ENCODE results near the gene LAMC3. TPM values are rescaled to one million over a fixed set of nuclear protein-coding genes. Genes with fewer than 3 reads are reported as not detected.

The LAMC3 gene
- polyA plus RNA-seq, 1 donor from 2014 or later = 0.04 TPM

DNA sequence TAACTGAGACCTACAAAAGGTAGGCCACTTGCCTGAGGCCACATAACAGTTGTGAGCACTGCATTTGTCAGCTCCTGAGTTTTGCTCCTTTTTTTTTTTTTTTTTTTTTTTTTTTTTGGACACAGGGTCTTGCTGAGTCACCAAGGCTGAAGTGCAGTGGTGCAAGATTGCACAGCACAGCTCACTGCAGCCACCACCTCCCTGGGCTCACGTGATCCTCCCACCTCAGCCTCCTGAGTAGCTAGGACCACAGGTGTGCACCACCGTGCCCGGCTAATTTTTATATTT, 37.1 kb downstream of the LAMC3 start:
- H2AFZ ChIP-seq (ENCODE audit: low read depth, low read length) = no peak overlapping the region
- no peak overlapping the region for H3K4me2 ChIP-seq (ENCODE audit: low read length)
- H3K9me2 ChIP-seq (ENCODE audit: insufficient read depth, low read length) = no peaks in the 10 kb centered on the region
- no peaks in the 10 kb centered on the region for H3K79me2 ChIP-seq (replicated peaks; ENCODE audit: insufficient read depth, low read length)
- TF ChIP-seq MXI1 (conservative IDR thresholded peaks at IDR 0.05; ENCODE audit: poor library complexity, severe bottlenecking) (no peak), EZH2 (IDR thresholded peaks at IDR 0.05; ENCODE audit: borderline replicate concordance, insufficient read depth, low read length, poor library complexity, severe bottlenecking) (no peak), POLR2AphosphoS5 (IDR thresholded peaks at IDR 0.05) (no peak), TAF1 (IDR thresholded peaks at IDR 0.05; ENCODE audit: low read depth) (no peak), EP300 (conservative IDR thresholded peaks at IDR 0.05; ENCODE audit: poor library complexity, severe bottlenecking) (no peak), RAD21 (conservative IDR thresholded peaks at IDR 0.05) (no peak), SMC3 (conservative IDR thresholded peaks at IDR 0.05; ENCODE audit: poor library complexity) (no peak)
- TF ChIP-seq, protein P1, sequence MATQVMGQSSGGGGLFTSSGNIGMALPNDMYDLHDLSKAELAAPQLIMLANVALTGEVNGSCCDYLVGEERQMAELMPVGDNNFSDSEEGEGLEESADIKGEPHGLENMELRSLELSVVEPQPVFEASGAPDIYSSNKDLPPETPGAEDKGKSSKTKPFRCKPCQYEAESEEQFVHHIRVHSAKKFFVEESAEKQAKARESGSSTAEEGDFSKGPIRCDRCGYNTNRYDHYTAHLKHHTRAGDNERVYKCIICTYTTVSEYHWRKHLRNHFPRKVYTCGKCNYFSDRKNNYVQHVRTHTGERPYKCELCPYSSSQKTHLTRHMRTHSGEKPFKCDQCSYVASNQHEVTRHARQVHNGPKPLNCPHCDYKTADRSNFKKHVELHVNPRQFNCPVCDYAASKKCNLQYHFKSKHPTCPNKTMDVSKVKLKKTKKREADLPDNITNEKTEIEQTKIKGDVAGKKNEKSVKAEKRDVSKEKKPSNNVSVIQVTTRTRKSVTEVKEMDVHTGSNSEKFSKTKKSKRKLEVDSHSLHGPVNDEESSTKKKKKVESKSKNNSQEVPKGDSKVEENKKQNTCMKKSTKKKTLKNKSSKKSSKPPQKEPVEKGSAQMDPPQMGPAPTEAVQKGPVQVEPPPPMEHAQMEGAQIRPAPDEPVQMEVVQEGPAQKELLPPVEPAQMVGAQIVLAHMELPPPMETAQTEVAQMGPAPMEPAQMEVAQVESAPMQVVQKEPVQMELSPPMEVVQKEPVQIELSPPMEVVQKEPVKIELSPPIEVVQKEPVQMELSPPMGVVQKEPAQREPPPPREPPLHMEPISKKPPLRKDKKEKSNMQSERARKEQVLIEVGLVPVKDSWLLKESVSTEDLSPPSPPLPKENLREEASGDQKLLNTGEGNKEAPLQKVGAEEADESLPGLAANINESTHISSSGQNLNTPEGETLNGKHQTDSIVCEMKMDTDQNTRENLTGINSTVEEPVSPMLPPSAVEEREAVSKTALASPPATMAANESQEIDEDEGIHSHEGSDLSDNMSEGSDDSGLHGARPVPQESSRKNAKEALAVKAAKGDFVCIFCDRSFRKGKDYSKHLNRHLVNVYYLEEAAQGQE (IDR thresholded peaks at IDR 0.05; ENCODE audit: borderline replicate concordance) = no peak
- TF ChIP-seq, protein P2, sequence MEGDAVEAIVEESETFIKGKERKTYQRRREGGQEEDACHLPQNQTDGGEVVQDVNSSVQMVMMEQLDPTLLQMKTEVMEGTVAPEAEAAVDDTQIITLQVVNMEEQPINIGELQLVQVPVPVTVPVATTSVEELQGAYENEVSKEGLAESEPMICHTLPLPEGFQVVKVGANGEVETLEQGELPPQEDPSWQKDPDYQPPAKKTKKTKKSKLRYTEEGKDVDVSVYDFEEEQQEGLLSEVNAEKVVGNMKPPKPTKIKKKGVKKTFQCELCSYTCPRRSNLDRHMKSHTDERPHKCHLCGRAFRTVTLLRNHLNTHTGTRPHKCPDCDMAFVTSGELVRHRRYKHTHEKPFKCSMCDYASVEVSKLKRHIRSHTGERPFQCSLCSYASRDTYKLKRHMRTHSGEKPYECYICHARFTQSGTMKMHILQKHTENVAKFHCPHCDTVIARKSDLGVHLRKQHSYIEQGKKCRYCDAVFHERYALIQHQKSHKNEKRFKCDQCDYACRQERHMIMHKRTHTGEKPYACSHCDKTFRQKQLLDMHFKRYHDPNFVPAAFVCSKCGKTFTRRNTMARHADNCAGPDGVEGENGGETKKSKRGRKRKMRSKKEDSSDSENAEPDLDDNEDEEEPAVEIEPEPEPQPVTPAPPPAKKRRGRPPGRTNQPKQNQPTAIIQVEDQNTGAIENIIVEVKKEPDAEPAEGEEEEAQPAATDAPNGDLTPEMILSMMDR (IDR thresholded peaks at IDR 0.05; ENCODE audit: poor library complexity, severe bottlenecking) = no peak
- H3K27ac ChIP-seq (ENCODE audit: low read length) = no peak overlapping the region
- H3K27me3 ChIP-seq (ENCODE audit: insufficient read depth, low read depth, low read length) = no peaks in the 10 kb centered on the region
- no peaks in the 10 kb centered on the region for H4K20me1 ChIP-seq (ENCODE audit: insufficient read depth)
- no peaks in the 10 kb centered on the region for H3F3A ChIP-seq (ENCODE audit: insufficient read depth, low read length, poor library complexity, severe bottlenecking)
- H3K9ac ChIP-seq (ENCODE audit: low read length) = no peak overlapping the region
- H3K36me3 ChIP-seq (ENCODE audit: insufficient read depth, low read length) = no peaks in the 10 kb centered on the region
- H3K4me3 ChIP-seq (ENCODE audit: low read length) = no peak overlapping the region
- no peaks in the 10 kb centered on the region for H3K9me3 ChIP-seq (ENCODE audit: low read length)

DNA sequence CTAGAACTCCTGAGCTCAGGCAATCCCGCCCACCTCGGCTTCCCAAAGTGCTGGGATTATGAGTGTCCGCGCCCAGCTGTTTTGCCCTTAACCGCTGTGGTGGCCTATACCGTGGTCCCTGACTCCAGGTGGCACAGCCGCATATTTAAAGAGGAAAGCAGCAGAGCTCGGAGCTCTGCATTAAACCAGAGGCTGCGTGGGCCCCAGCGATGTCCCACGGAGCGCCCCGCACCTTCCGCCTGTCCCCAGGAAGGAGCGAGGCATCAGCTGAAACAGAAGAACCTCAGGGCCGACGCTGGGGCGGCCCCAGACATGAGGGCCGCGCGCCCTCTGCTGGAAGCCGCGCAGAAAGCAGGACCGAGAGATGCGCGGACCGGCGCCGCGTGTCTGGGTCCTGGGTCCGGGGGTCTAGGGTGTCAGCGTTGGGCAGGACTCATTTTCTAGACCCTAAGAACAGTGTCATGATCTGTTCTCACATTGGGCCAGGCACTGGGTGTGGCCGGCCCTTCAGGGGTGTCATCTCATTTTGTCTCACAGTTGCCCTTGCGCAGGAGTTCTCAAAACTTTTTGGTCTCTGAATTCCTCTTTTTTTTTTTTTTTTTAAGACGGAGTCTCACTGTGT, 37.7 kb downstream of the LAMC3 start:
- Histone ChIP-seq H3K27ac (ENCODE audit: low read length) (no peak overlapping the region), H3K27me3 (ENCODE audit: insufficient read depth, low read depth, low read length) (no peaks in the 10 kb centered on the region), H3K9me2 (ENCODE audit: insufficient read depth, low read length) (no peaks in the 10 kb centered on the region), H3K4me2 (ENCODE audit: low read length) (no peak overlapping the region), H3F3A (ENCODE audit: insufficient read depth, low read length, poor library complexity, severe bottlenecking) (no peaks in the 10 kb centered on the region), H2AFZ (ENCODE audit: low read depth, low read length) (no peak overlapping the region), H3K4me3 (ENCODE audit: low read length) (no peak overlapping the region), H3K9me3 (ENCODE audit: low read length) (no peaks in the 10 kb centered on the region), H3K36me3 (ENCODE audit: insufficient read depth, low read length) (no peaks in the 10 kb centered on the region), H4K20me1 (ENCODE audit: insufficient read depth) (no peaks in the 10 kb centered on the region), H3K79me2 (replicated peaks; ENCODE audit: insufficient read depth, low read length) (no peaks in the 10 kb centered on the region), H3K9ac (ENCODE audit: low read length) (no peak overlapping the region)
- TF ChIP-seq EZH2 (IDR thresholded peaks at IDR 0.05; ENCODE audit: borderline replicate concordance, insufficient read depth, low read length, poor library complexity, severe bottlenecking) (no peak), EP300 (conservative IDR thresholded peaks at IDR 0.05; ENCODE audit: poor library complexity, severe bottlenecking) (no peak), TAF1 (IDR thresholded peaks at IDR 0.05; ENCODE audit: low read depth) (no peak), RAD21 (conservative IDR thresholded peaks at IDR 0.05) (peak; percentile 94), MXI1 (conservative IDR thresholded peaks at IDR 0.05; ENCODE audit: poor library complexity, severe bottlenecking) (no peak), SMC3 (conservative IDR thresholded peaks at IDR 0.05; ENCODE audit: poor library complexity) (peak; percentile 93), POLR2AphosphoS5 (IDR thresholded peaks at IDR 0.05) (no peak)
- TF ChIP-seq, protein P1 (IDR thresholded peaks at IDR 0.05; ENCODE audit: borderline replicate concordance) = no peak
- TF ChIP-seq, protein P2 (IDR thresholded peaks at IDR 0.05; ENCODE audit: poor library complexity, severe bottlenecking) = peak; percentile 94

All from neural cell (in vitro differentiated cells).